Measurements from ENCODE around the gene ADAMTS12. TPM values are rescaled to one million over a fixed set of nuclear protein-coding genes. Genes with fewer than 3 reads are reported as not detected.

The ADAMTS12 gene
- total and polyA plus RNA-seq, 2 experiments from 2014 or later = 9.1 to 17.1 TPM

GRCh38 chr5:33888587-33888986 is 3.2 kb downstream of the ADAMTS12 start:
- Mint-ChIP-seq H3K27me3 (ENCODE audit: insufficient read depth, low read depth, poor library complexity) (peaks cover 8% of the 10 kb centered on the region), H3K27ac (no peak overlapping the region), H3K4me1 (peaks cover 43% of the 10 kb centered on the region), H3K4me3 (no peak overlapping the region), H3K36me3 (ENCODE audit: low read depth) (no peaks in the 10 kb centered on the region; the same call in 2 of the 3 replicates), H3K9me3 (no peaks in the 10 kb centered on the region)
- H3K27me3 ChIP-seq (ENCODE audit: insufficient read depth) = peaks cover 3% of the 10 kb centered on the region; the same call in 1 of the 2 replicates
- H3F3A ChIP-seq (replicated peaks; ENCODE audit: low read depth) = peaks cover 6% of the 10 kb centered on the region; the same call in 1 of the 2 replicates
- no peaks in the 10 kb centered on the region for H3K9me2 ChIP-seq (ENCODE audit: insufficient read depth)
- H3K4me3 ChIP-seq = no peak overlapping the region
- no peak for ATAC-seq
- H3K4me1 ChIP-seq (ENCODE audit: insufficient read depth) = peaks cover 51% of the 10 kb centered on the region
- no peak overlapping the region for H3K4me2 ChIP-seq
- no peak overlapping the region for H3K27ac ChIP-seq (ENCODE audit: low read depth)
- no peaks in the 10 kb centered on the region; the same call in 1 of the 2 replicates for H4K20me1 ChIP-seq (replicated peaks; ENCODE audit: insufficient read depth)
- H2AFZ ChIP-seq = no peak overlapping the region
- no peak for DNase-seq (ENCODE audit: low spot score)
- TF ChIP-seq ZNF462 (CRISPR knock-in tag; IDR thresholded peaks at IDR 0.05) (no peak), EZH2 (IDR thresholded peaks at IDR 0.05; ENCODE audit: low read depth, unreplicated experiment) (no peak), ZNF114 (CRISPR knock-in tag; IDR thresholded peaks at IDR 0.05) (no peak), POLR2AphosphoS5 (IDR thresholded peaks at IDR 0.05; ENCODE audit: low read depth) (no peak), CREB1 (CRISPR knock-in tag; IDR thresholded peaks at IDR 0.05; ENCODE audit: low read depth) (no peak), NANOG (IDR thresholded peaks at IDR 0.05; ENCODE audit: borderline replicate concordance) (no peak), STAT1 (IDR thresholded peaks at IDR 0.05; ENCODE audit: unreplicated experiment) (no peak), JUNB (IDR thresholded peaks at IDR 0.05; ENCODE audit: unreplicated experiment) (no peak), EZH2phosphoT487 (IDR thresholded peaks at IDR 0.05; ENCODE audit: unreplicated experiment) (no peak), ZNF331 (CRISPR knock-in tag; IDR thresholded peaks at IDR 0.05; ENCODE audit: low read depth) (no peak)
- TF ChIP-seq, protein P1, sequence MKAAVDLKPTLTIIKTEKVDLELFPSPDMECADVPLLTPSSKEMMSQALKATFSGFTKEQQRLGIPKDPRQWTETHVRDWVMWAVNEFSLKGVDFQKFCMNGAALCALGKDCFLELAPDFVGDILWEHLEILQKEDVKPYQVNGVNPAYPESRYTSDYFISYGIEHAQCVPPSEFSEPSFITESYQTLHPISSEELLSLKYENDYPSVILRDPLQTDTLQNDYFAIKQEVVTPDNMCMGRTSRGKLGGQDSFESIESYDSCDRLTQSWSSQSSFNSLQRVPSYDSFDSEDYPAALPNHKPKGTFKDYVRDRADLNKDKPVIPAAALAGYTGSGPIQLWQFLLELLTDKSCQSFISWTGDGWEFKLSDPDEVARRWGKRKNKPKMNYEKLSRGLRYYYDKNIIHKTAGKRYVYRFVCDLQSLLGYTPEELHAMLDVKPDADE (IDR thresholded peaks at IDR 0.05) = no peak
- TF ChIP-seq, protein P2, sequence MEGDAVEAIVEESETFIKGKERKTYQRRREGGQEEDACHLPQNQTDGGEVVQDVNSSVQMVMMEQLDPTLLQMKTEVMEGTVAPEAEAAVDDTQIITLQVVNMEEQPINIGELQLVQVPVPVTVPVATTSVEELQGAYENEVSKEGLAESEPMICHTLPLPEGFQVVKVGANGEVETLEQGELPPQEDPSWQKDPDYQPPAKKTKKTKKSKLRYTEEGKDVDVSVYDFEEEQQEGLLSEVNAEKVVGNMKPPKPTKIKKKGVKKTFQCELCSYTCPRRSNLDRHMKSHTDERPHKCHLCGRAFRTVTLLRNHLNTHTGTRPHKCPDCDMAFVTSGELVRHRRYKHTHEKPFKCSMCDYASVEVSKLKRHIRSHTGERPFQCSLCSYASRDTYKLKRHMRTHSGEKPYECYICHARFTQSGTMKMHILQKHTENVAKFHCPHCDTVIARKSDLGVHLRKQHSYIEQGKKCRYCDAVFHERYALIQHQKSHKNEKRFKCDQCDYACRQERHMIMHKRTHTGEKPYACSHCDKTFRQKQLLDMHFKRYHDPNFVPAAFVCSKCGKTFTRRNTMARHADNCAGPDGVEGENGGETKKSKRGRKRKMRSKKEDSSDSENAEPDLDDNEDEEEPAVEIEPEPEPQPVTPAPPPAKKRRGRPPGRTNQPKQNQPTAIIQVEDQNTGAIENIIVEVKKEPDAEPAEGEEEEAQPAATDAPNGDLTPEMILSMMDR (conservative IDR thresholded peaks at IDR 0.05; ENCODE audit: low read depth in 2 of 2) = no peak
- TF ChIP-seq, protein P3, sequence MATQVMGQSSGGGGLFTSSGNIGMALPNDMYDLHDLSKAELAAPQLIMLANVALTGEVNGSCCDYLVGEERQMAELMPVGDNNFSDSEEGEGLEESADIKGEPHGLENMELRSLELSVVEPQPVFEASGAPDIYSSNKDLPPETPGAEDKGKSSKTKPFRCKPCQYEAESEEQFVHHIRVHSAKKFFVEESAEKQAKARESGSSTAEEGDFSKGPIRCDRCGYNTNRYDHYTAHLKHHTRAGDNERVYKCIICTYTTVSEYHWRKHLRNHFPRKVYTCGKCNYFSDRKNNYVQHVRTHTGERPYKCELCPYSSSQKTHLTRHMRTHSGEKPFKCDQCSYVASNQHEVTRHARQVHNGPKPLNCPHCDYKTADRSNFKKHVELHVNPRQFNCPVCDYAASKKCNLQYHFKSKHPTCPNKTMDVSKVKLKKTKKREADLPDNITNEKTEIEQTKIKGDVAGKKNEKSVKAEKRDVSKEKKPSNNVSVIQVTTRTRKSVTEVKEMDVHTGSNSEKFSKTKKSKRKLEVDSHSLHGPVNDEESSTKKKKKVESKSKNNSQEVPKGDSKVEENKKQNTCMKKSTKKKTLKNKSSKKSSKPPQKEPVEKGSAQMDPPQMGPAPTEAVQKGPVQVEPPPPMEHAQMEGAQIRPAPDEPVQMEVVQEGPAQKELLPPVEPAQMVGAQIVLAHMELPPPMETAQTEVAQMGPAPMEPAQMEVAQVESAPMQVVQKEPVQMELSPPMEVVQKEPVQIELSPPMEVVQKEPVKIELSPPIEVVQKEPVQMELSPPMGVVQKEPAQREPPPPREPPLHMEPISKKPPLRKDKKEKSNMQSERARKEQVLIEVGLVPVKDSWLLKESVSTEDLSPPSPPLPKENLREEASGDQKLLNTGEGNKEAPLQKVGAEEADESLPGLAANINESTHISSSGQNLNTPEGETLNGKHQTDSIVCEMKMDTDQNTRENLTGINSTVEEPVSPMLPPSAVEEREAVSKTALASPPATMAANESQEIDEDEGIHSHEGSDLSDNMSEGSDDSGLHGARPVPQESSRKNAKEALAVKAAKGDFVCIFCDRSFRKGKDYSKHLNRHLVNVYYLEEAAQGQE (IDR thresholded peaks at IDR 0.05; ENCODE audit: unreplicated experiment) = no peak
- H3K79me2 ChIP-seq (replicated peaks; ENCODE audit: insufficient read depth) = peaks cover 70% of the 10 kb centered on the region
- H3K36me3 ChIP-seq (ENCODE audit: insufficient read depth) = no peaks in the 10 kb centered on the region

Measured in GM23338 (cell line).